WTC11 (cell line): ENCODE measurements around the gene TAX1BP3. TPM values are rescaled to one million over a fixed set of nuclear protein-coding genes. Genes with fewer than 3 reads are reported as not detected.

Experiments used
- FOXP1 ChIP-seq: sonication (generic); formaldehyde crosslinking; IDR thresholded peaks from 2 replicates; pipeline ENCODE4 v1.8.0; 2022; ENCODE audit warnings: missing genetic modification reagents, mild to moderate bottlenecking, moderate library complexity, borderline replicate concordance
- RELA ChIP-seq: sonication (generic); formaldehyde crosslinking; IDR thresholded peaks from 2 replicates; pipeline ENCODE4 v1.8.1; 2022; ENCODE audit warnings: missing genetic modification reagents, mild to moderate bottlenecking, borderline replicate concordance
- TCF7 ChIP-seq: sonication (generic); formaldehyde crosslinking; IDR thresholded peaks from 2 replicates; pipeline ENCODE4 v1.8.0; 2022; ENCODE audit warnings: mild to moderate bottlenecking, low read depth, missing genetic modification reagents, moderate library complexity
- TEAD1 ChIP-seq: sonication (generic); formaldehyde crosslinking; IDR thresholded peaks from 2 replicates; pipeline ENCODE4 v1.8.0; 2022; ENCODE audit warnings: mild to moderate bottlenecking, missing genetic modification reagents
- ZNF121 ChIP-seq: sonication (generic); formaldehyde crosslinking; IDR thresholded peaks from 2 replicates; pipeline ENCODE4 v1.8.0; 2023; ENCODE audit warnings: missing genetic modification reagents
- ZNF138 ChIP-seq: sonication (generic); formaldehyde crosslinking; conservative IDR thresholded peaks from 2 replicates; pipeline ENCODE4 v1.8.1; 2022; ENCODE audit warnings: mild to moderate bottlenecking, moderate library complexity, missing genetic modification reagents
- ZNF219 ChIP-seq: sonication (generic); formaldehyde crosslinking; IDR thresholded peaks from 2 replicates; pipeline ENCODE4 v1.8.0; 2023; ENCODE audit warnings: missing genetic modification reagents, mild to moderate bottlenecking, borderline replicate concordance
- total RNA-seq: library from RNA; stranded (reverse); gene quantifications from 3 replicates; pipeline ENCODE4 v1.2.3, GENCODE V29; 2021
- TF ChIP-seq, protein P1 (sequence below): sonication (generic); formaldehyde crosslinking; IDR thresholded peaks from 2 replicates; pipeline ENCODE4 v1.8.0; 2023; ENCODE audit warnings: missing genetic modification reagents, mild to moderate bottlenecking, borderline replicate concordance
- TF ChIP-seq, protein P2 (sequence below): fragments of 250-450 bp; sonication (Bioruptor Pico); IDR thresholded peaks from 2 replicates; pipeline ENCODE4 v1.9.0; 2021; ENCODE audit warnings: mild to moderate bottlenecking, borderline replicate concordance
- TF ChIP-seq, protein P3 (sequence below): sonication (generic); formaldehyde crosslinking; IDR thresholded peaks from 2 replicates; pipeline ENCODE4 v1.8.1; 2023; ENCODE audit warnings: mild to moderate bottlenecking, missing genetic modification reagents
- TF ChIP-seq, protein P4 (sequence below): sonication (generic); formaldehyde crosslinking; IDR thresholded peaks from 2 replicates; pipeline ENCODE4 v1.8.1; 2023; ENCODE audit warnings: mild to moderate bottlenecking, missing genetic modification reagents
- TF ChIP-seq, protein P5 (sequence below): sonication (generic); formaldehyde crosslinking; IDR thresholded peaks from 2 replicates; pipeline ENCODE4 v1.8.0; 2023; ENCODE audit warnings: mild to moderate bottlenecking, missing genetic modification reagents

TAX1BP3 gene
- total RNA-seq, 1 experiment from 2014 or later: 76.2 TPM

DNA sequence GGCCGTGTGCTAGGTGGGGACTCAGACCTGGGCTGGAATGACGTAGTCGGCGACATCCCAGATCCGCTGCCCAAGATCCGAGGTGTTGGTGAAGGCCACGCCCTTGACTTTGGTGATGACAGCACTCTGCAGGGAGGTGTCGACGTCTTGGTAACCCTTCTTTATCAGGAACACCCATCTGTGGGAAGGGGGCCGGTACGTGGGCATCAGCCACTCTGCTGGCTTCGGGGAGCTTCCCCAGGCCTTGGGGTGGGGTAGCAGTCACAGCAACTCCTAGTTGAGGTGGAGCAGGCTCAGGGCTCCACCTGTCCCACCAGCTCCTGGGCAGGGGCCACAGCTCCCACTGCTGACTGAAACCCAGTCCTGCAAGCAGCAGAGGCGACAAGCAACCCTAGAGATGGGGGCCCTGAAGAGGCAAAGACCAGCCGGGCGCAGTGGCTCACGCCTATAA, 23.3 kb upstream of the TAX1BP3 start (continued):
- TF ChIP-seq, protein P1, sequence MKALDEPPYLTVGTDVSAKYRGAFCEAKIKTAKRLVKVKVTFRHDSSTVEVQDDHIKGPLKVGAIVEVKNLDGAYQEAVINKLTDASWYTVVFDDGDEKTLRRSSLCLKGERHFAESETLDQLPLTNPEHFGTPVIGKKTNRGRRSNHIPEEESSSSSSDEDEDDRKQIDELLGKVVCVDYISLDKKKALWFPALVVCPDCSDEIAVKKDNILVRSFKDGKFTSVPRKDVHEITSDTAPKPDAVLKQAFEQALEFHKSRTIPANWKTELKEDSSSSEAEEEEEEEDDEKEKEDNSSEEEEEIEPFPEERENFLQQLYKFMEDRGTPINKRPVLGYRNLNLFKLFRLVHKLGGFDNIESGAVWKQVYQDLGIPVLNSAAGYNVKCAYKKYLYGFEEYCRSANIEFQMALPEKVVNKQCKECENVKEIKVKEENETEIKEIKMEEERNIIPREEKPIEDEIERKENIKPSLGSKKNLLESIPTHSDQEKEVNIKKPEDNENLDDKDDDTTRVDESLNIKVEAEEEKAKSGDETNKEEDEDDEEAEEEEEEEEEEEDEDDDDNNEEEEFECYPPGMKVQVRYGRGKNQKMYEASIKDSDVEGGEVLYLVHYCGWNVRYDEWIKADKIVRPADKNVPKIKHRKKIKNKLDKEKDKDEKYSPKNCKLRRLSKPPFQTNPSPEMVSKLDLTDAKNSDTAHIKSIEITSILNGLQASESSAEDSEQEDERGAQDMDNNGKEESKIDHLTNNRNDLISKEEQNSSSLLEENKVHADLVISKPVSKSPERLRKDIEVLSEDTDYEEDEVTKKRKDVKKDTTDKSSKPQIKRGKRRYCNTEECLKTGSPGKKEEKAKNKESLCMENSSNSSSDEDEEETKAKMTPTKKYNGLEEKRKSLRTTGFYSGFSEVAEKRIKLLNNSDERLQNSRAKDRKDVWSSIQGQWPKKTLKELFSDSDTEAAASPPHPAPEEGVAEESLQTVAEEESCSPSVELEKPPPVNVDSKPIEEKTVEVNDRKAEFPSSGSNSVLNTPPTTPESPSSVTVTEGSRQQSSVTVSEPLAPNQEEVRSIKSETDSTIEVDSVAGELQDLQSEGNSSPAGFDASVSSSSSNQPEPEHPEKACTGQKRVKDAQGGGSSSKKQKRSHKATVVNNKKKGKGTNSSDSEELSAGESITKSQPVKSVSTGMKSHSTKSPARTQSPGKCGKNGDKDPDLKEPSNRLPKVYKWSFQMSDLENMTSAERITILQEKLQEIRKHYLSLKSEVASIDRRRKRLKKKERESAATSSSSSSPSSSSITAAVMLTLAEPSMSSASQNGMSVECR (CRISPR knock-in tag): no peak
- no peak for TF ChIP-seq ZNF121 (CRISPR knock-in tag)
- TF ChIP-seq, protein P2, sequence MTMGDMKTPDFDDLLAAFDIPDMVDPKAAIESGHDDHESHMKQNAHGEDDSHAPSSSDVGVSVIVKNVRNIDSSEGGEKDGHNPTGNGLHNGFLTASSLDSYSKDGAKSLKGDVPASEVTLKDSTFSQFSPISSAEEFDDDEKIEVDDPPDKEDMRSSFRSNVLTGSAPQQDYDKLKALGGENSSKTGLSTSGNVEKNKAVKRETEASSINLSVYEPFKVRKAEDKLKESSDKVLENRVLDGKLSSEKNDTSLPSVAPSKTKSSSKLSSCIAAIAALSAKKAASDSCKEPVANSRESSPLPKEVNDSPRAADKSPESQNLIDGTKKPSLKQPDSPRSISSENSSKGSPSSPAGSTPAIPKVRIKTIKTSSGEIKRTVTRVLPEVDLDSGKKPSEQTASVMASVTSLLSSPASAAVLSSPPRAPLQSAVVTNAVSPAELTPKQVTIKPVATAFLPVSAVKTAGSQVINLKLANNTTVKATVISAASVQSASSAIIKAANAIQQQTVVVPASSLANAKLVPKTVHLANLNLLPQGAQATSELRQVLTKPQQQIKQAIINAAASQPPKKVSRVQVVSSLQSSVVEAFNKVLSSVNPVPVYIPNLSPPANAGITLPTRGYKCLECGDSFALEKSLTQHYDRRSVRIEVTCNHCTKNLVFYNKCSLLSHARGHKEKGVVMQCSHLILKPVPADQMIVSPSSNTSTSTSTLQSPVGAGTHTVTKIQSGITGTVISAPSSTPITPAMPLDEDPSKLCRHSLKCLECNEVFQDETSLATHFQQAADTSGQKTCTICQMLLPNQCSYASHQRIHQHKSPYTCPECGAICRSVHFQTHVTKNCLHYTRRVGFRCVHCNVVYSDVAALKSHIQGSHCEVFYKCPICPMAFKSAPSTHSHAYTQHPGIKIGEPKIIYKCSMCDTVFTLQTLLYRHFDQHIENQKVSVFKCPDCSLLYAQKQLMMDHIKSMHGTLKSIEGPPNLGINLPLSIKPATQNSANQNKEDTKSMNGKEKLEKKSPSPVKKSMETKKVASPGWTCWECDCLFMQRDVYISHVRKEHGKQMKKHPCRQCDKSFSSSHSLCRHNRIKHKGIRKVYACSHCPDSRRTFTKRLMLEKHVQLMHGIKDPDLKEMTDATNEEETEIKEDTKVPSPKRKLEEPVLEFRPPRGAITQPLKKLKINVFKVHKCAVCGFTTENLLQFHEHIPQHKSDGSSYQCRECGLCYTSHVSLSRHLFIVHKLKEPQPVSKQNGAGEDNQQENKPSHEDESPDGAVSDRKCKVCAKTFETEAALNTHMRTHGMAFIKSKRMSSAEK (CRISPR knock-in tag): no peak
- no peak for TF ChIP-seq FOXP1
- TF ChIP-seq TEAD1 (CRISPR knock-in tag): no peak
- no peak for TF ChIP-seq ZNF138 (CRISPR knock-in tag)
- TF ChIP-seq, protein P3, sequence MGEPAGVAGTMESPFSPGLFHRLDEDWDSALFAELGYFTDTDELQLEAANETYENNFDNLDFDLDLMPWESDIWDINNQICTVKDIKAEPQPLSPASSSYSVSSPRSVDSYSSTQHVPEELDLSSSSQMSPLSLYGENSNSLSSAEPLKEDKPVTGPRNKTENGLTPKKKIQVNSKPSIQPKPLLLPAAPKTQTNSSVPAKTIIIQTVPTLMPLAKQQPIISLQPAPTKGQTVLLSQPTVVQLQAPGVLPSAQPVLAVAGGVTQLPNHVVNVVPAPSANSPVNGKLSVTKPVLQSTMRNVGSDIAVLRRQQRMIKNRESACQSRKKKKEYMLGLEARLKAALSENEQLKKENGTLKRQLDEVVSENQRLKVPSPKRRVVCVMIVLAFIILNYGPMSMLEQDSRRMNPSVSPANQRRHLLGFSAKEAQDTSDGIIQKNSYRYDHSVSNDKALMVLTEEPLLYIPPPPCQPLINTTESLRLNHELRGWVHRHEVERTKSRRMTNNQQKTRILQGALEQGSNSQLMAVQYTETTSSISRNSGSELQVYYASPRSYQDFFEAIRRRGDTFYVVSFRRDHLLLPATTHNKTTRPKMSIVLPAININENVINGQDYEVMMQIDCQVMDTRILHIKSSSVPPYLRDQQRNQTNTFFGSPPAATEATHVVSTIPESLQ (CRISPR knock-in tag): no peak
- no peak for TF ChIP-seq TCF7
- no peak for TF ChIP-seq ZNF219
- TF ChIP-seq, protein P4, sequence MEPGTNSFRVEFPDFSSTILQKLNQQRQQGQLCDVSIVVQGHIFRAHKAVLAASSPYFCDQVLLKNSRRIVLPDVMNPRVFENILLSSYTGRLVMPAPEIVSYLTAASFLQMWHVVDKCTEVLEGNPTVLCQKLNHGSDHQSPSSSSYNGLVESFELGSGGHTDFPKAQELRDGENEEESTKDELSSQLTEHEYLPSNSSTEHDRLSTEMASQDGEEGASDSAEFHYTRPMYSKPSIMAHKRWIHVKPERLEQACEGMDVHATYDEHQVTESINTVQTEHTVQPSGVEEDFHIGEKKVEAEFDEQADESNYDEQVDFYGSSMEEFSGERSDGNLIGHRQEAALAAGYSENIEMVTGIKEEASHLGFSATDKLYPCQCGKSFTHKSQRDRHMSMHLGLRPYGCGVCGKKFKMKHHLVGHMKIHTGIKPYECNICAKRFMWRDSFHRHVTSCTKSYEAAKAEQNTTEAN (CRISPR knock-in tag): no peak
- TF ChIP-seq RELA (CRISPR knock-in tag): no peak
- TF ChIP-seq, protein P5, sequence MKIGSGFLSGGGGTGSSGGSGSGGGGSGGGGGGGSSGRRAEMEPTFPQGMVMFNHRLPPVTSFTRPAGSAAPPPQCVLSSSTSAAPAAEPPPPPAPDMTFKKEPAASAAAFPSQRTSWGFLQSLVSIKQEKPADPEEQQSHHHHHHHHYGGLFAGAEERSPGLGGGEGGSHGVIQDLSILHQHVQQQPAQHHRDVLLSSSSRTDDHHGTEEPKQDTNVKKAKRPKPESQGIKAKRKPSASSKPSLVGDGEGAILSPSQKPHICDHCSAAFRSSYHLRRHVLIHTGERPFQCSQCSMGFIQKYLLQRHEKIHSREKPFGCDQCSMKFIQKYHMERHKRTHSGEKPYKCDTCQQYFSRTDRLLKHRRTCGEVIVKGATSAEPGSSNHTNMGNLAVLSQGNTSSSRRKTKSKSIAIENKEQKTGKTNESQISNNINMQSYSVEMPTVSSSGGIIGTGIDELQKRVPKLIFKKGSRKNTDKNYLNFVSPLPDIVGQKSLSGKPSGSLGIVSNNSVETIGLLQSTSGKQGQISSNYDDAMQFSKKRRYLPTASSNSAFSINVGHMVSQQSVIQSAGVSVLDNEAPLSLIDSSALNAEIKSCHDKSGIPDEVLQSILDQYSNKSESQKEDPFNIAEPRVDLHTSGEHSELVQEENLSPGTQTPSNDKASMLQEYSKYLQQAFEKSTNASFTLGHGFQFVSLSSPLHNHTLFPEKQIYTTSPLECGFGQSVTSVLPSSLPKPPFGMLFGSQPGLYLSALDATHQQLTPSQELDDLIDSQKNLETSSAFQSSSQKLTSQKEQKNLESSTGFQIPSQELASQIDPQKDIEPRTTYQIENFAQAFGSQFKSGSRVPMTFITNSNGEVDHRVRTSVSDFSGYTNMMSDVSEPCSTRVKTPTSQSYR (CRISPR knock-in tag): no peak
- TF ChIP-seq, all 79 proteins: peak for 0
